ENCODE results near the gene KRTAP10-6.
"Not testable (repeated sequence)": the region's sequence is repeated elsewhere in the genome, so short reads cannot be mapped to it uniquely, and the experiment has no call there.

The KRTAP10-6 gene

DNA sequence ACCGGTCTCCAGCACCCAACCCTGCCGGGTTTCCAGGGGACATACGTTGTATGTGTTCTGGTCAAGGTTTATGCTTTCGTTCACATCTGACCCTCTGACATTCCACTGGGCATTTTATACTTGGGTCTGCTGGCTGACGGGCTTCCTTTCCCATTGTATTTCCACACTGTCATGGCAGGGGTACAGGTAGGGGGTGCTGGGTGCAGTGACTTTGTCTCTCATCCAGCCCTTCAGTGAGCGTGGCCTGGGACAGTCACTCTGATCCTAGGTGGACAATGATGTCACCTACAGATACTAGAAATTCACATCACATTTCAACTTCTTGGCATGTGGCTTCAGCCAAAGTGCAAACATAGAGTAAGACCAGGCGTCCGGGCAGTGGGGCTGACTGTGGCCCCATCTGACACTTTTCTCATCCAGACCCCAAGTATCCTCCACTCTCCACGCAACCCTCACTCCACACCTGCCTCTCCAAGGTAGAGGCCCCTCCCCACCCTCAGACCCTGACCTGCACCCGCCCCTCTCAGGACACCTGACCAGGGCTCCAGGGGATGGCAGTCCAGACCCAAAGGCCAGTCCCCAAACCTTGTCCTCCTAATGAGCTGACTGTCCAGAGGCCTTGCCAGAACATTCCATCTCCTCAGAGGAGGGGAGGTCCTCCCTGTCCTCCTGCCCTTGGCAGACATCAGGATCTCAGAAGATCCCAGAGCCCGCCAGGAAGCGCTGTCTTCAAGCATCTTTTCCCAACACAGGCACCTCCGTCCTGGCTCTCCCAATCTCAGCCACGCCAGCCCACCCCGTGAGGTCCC, 44.1 kb upstream of the KRTAP10-6 start:
- TF ChIP-seq, protein P1, sequence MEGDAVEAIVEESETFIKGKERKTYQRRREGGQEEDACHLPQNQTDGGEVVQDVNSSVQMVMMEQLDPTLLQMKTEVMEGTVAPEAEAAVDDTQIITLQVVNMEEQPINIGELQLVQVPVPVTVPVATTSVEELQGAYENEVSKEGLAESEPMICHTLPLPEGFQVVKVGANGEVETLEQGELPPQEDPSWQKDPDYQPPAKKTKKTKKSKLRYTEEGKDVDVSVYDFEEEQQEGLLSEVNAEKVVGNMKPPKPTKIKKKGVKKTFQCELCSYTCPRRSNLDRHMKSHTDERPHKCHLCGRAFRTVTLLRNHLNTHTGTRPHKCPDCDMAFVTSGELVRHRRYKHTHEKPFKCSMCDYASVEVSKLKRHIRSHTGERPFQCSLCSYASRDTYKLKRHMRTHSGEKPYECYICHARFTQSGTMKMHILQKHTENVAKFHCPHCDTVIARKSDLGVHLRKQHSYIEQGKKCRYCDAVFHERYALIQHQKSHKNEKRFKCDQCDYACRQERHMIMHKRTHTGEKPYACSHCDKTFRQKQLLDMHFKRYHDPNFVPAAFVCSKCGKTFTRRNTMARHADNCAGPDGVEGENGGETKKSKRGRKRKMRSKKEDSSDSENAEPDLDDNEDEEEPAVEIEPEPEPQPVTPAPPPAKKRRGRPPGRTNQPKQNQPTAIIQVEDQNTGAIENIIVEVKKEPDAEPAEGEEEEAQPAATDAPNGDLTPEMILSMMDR (IDR thresholded peaks at IDR 0.05; ENCODE audit: control insufficient read depth, insufficient read depth, low read depth, low read length, missing control alignments), result no peak
- DNase-seq (ENCODE audit: low read depth), result no peak
- H3K4me3 ChIP-seq (ENCODE audit: control insufficient read depth, low read depth, low read length), result no peak overlapping the region

DNA sequence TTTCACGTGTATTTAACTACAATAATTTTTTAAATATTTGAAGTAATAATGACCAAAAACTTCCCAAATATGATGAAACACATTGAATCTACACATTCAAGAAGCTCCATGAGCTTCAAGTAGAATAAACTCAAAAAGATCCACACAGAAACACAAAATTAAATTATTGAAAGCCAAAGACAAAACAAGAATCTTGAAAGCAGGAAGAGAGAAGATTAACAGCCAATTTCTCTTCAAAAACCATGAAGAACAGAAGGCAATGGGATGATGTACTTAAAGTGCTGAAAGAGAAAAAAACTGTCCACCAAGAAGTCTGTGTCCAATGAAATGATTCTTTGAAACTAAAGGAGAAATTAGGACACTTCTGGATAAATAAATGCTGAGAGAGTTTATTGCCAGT, 39.8 kb upstream of the KRTAP10-6 start:
- no peak overlapping the region for H3K4me3 ChIP-seq (ENCODE audit: control insufficient read depth, low read depth, low read length)
- no peak for DNase-seq (ENCODE audit: low read depth)
- TF ChIP-seq, protein P1 (IDR thresholded peaks at IDR 0.05; ENCODE audit: control insufficient read depth, insufficient read depth, low read depth, low read length, missing control alignments), result no peak

DNA sequence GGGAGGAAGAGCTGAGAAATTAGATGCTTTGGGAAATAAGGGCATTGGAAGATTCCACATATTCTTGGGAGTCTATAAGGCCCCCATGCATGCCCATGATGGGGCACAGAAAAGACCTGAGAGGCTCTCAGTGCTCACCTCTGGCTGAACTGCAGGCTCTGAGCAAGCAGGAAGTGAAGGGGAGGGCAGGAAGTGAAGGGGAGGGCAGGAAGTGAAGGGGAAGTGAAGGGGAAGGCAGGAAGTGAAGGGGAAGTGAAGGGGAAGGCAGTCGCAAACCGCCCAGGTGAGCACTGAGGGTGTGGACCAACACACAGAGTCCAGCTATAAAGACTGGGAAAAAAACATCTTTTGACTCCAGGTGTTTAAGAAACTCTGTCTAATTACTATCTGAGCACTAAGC, 38.1 kb upstream of the KRTAP10-6 start:
- no peak overlapping the region for H3K4me3 ChIP-seq (ENCODE audit: control insufficient read depth, low read depth, low read length)
- no peak for DNase-seq (ENCODE audit: low read depth)
- TF ChIP-seq, protein P1 (IDR thresholded peaks at IDR 0.05; ENCODE audit: control insufficient read depth, insufficient read depth, low read depth, low read length, missing control alignments), result no peak

- no peak overlapping the region for H3K4me3 ChIP-seq (ENCODE audit: control insufficient read depth, low read depth, low read length)
- DNase-seq (ENCODE audit: low read depth), result no peak
- TF ChIP-seq, protein P1 (IDR thresholded peaks at IDR 0.05; ENCODE audit: control insufficient read depth, insufficient read depth, low read depth, low read length, missing control alignments), result no peak
Observed at GRCh38 chr21:44628707-44629391, 36.5 kb upstream of the KRTAP10-6 start.

DNA sequence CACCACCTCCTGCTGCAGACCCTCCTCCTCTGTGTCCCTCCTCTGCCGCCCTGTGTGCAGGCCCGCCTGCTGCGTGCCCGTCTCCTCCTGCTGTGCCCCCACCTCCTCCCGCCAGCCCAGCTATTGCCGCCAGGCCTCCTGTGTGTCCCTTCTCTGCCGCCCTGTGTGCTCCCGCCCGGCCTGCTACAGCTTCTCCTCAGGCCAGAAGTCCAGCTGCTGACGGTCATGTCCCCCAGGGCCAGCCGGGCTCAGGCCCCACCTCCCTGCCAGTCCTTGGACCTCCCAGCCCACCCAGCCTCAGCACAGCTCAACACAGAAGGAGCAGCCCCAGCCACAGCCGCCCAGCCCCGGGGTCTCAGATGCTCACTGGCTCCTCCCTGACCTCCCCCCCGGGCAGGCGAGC, 35.5 kb upstream of the KRTAP10-6 start:
- DNase-seq (ENCODE audit: low read depth); H3K4me3 ChIP-seq (ENCODE audit: control insufficient read depth, low read depth, low read length): not testable (repeated sequence)

- not testable (repeated sequence) for DNase-seq (ENCODE audit: low read depth)
Observed at GRCh38 chr21:44627181-44627822, 35.0 kb upstream of the KRTAP10-6 start.

DNA sequence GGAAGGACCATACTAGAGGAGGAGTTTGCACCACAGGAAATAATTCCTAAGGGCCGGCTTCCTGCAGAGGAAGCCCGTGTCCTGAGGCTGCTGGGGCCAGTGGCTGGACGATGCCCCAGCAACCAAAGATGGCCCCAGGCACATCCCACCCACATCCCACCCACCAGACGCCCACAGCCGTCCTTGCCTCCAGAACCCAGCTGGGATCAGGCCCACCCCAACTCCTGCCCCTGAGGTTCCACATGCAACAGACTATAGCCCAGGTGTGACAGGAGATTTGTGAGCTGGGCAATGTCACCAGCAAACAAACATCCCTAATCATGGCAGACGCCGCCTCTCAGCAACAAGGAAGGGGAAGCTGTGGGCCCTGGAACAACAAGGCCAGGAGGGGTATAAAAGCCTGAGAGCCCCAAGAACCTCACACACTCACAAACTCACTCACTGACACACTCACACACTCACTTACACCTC, 34.4 kb upstream of the KRTAP10-6 start, which contains the start of gene KRTAP10-9:
KRTAP10-9 (plus strand) TSS at position 421 of the 471 bp plus-strand sequence. CDS start 79 bp downstream, outside the sequence.
- DNase-seq (ENCODE audit: low read depth), result no peak

More at GRCh38 chr21:44627181-44627822, 35.0 kb upstream of the KRTAP10-6 start:
- not testable (repeated sequence) for H3K4me3 ChIP-seq (ENCODE audit: control insufficient read depth, low read depth, low read length)

More for the DNA sequence above, 34.4 kb upstream of the KRTAP10-6 start, which contains the start of gene KRTAP10-9:
- H3K4me3 ChIP-seq (ENCODE audit: control insufficient read depth, low read depth, low read length), result no peak within 1 kb of the TSS
- TF ChIP-seq, protein P1 (IDR thresholded peaks at IDR 0.05; ENCODE audit: control insufficient read depth, insufficient read depth, low read depth, low read length, missing control alignments), result no peak

Data from AG09309 (cell line).